HepG2 (cell line): ENCODE data around the gene SNRPD3. TPM values are rescaled to one million over a fixed set of nuclear protein-coding genes. Genes with fewer than 3 reads are reported as not detected.

Experiments
- ATAD3A ChIP-seq: sonication (generic); formaldehyde crosslinking; IDR thresholded peaks from 2 replicates; pipeline ENCODE4 v1.4.0; 2020; ENCODE audit warnings: missing genetic modification reagents
- BHLHE40 ChIP-seq: IDR thresholded peaks from 2 replicates; pipeline ENCODE4 v1.6.1; 2011; ENCODE audit warnings: low read length, improper control_type of control experiment
- GATAD1 ChIP-seq: IDR thresholded peaks from 2 replicates; pipeline ENCODE4 v1.6.1; 2016; ENCODE audit warnings: missing genetic modification reagents, missing compliant biosample characterization
- HNF4A ChIP-seq: sonication (generic); formaldehyde crosslinking; IDR thresholded peaks from 2 replicates; pipeline ENCODE4 v1.4.0; 2020; ENCODE audit warnings: missing genetic modification reagents
- MYC ChIP-seq: sonication (generic); formaldehyde crosslinking; IDR thresholded peaks from 2 replicates; pipeline ENCODE4 v1.9.0; 2021; ENCODE audit warnings: missing genetic modification reagents, borderline replicate concordance
- NFE2 ChIP-seq: sonication (generic); formaldehyde crosslinking; IDR thresholded peaks from 2 replicates; pipeline ENCODE4 v1.4.0; 2020; ENCODE audit warnings: missing genetic modification reagents
- ONECUT2 ChIP-seq: sonication (generic); formaldehyde crosslinking; IDR thresholded peaks from 2 replicates; pipeline ENCODE4 v1.4.0; 2020; ENCODE audit warnings: missing genetic modification reagents
- PAWR ChIP-seq: sonication (generic); formaldehyde crosslinking; IDR thresholded peaks from 2 replicates; pipeline ENCODE4 v1.4.0; 2020; ENCODE audit warnings: missing genetic modification reagents, mild to moderate bottlenecking, borderline replicate concordance
- YEATS4 ChIP-seq: sonication (generic); formaldehyde crosslinking; IDR thresholded peaks from 2 replicates; pipeline ENCODE4 v1.4.0; 2020; ENCODE audit warnings: missing genetic modification reagents, borderline replicate concordance
- ZEB1 ChIP-seq: IDR thresholded peaks from 2 replicates; pipeline ENCODE4 v1.6.1; 2012; ENCODE audit warnings: mild to moderate bottlenecking, low read depth, inconsistent platforms; ENCODE audit not compliant: insufficient replicate concordance
- ZNF10 ChIP-seq: sonication (generic); formaldehyde crosslinking; IDR thresholded peaks from 2 replicates; pipeline ENCODE4 v1.4.0; 2020; ENCODE audit warnings: mild to moderate bottlenecking, low read depth, missing genetic modification reagents, borderline replicate concordance
- ZNF326 ChIP-seq: sonication (generic); formaldehyde crosslinking; IDR thresholded peaks from 2 replicates; pipeline ENCODE4 v1.4.0; 2020; ENCODE audit warnings: missing genetic modification reagents, borderline replicate concordance
- ZNF431 ChIP-seq: sonication (generic); formaldehyde crosslinking; IDR thresholded peaks from 2 replicates; pipeline ENCODE4 v1.9.0; 2022; ENCODE audit warnings: missing genetic modification reagents, low read depth, mild to moderate bottlenecking, borderline replicate concordance
- ZNF512B ChIP-seq: sonication (generic); formaldehyde crosslinking; IDR thresholded peaks from 2 replicates; pipeline ENCODE4 v1.5.1; 2020; ENCODE audit warnings: missing genetic modification reagents, mild to moderate bottlenecking, borderline replicate concordance
- ZNF589 ChIP-seq: sonication (generic); formaldehyde crosslinking; conservative IDR thresholded peaks from 2 replicates; pipeline ENCODE4 v1.8.0; 2022; ENCODE audit warnings: mild to moderate bottlenecking, moderate library complexity, missing genetic modification reagents
- ZNF652 ChIP-seq: IDR thresholded peaks from 2 replicates; pipeline ENCODE4 v1.6.1; 2016; ENCODE audit warnings: low read depth, borderline replicate concordance
- polyA plus RNA-seq, 8 experiments: library from polyadenylated mRNA; depleted of rRNA in 3 of 8; stranded (reverse) in 7 of 8; unstranded in 1 of 8; fragments of >200 nt; fragmentation: Illumina TruSeq in 4 of 8; extraction: Trizol in 4 of 8; gene quantifications; 2 replicates each; pipeline versions ENCODE4 v1.2.1 to v1.2.3, GENCODE V29; 2011 to 2016; ENCODE audit warnings: low read depth in 4 of 8, missing spikeins in 1 of 8, mixed read lengths in 1 of 8; ENCODE audit not compliant: insufficient read depth in 1 of 8
- total RNA-seq, 5 experiments: library from RNA; depleted of rRNA; stranded (reverse); fragments of >200 nt; fragmentation: Illumina TruSeq; extraction: Trizol; gene quantifications; 2 replicates each; pipeline ENCODE4 v1.2.3, GENCODE V29; 2016; ENCODE audit warnings: low read depth in 1 of 5

The SNRPD3 gene
- total and polyA plus RNA-seq, 2 of the 13 experiments (the other 11 are each of a cell fraction or from before 2014, with no cell fraction given), result 110 to 209 TPM

GRCh38 chr22:24555165-24556039 lies at the start of gene SNRPD3 (continued):
- TF ChIP-seq HNF4A (CRISPR knock-in tag) (no peak), ZNF652 (peak; percentile 66; the same call in 1 of the 2 replicates), ATAD3A (no peak), YEATS4 (CRISPR knock-in tag) (peak; percentile 89), BHLHE40 (no peak), MYC (CRISPR knock-in tag) (peak; percentile 90), ZEB1 (peak; percentile 76), ONECUT2 (CRISPR knock-in tag) (no peak), ZNF589 (CRISPR knock-in tag) (0 out of 2 replicates have a peak, but pooled peaks have one; percentile 55), NFE2 (CRISPR knock-in tag) (no peak), ZNF512B (CRISPR knock-in tag) (no peak), GATAD1 (CRISPR knock-in tag) (peak; percentile 99), ZNF10 (CRISPR knock-in tag) (no peak), ZNF431 (CRISPR knock-in tag) (peak; percentile 27; the same call in 1 of the 2 replicates), ZNF326 (CRISPR knock-in tag) (no peak), PAWR (no peak)
- TF ChIP-seq, all 625 proteins: peak for 388
